Erythroblast (primary cell): Measurements from ENCODE around the gene FAR1.

Experiments
- GATA1 ChIP-seq: IDR thresholded peaks from 2 replicates; pipeline ENCODE4 v1.6.1; 2011; ENCODE audit warnings: low read depth, mild to moderate bottlenecking, control low read depth, low read length, moderate library complexity
- POLR2A ChIP-seq: IDR thresholded peaks from 2 replicates; pipeline ENCODE4 v1.6.1; 2011; ENCODE audit warnings: mild to moderate bottlenecking, low read length

- TF ChIP-seq POLR2A, result no peak
- no peak for TF ChIP-seq GATA1
Observed at GRCh38 chr11:13721760-13722159, 53.3 kb downstream of the FAR1 start.
